ENCODE measurements around the gene CCL7. TPM values are rescaled to one million over a fixed set of nuclear protein-coding genes. Genes with fewer than 3 reads are reported as not detected.

Gene CCL7
- total RNA-seq, 2 experiments from 2014 or later, result not detected

DNA sequence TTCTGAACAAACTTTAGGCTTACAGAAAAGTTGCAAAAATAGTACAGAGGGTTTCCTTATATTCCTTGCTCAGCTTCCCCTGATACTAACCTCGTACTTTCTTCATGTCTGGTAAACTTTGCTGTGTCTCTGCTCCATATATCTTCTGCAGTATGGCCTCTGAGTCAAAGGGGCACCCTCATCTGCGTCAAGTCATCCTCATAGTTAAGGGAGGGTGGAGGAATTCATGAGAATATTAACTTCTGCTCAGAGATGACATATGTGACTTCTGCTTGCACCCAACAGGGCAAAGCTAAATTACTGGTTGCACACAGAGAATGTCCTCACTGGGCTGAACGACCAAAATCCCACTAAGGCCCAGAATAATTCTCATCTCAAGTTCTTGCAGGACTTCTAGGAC lies 4.3 kb upstream of the CCL7 start:
- TF ChIP-seq, protein P1, sequence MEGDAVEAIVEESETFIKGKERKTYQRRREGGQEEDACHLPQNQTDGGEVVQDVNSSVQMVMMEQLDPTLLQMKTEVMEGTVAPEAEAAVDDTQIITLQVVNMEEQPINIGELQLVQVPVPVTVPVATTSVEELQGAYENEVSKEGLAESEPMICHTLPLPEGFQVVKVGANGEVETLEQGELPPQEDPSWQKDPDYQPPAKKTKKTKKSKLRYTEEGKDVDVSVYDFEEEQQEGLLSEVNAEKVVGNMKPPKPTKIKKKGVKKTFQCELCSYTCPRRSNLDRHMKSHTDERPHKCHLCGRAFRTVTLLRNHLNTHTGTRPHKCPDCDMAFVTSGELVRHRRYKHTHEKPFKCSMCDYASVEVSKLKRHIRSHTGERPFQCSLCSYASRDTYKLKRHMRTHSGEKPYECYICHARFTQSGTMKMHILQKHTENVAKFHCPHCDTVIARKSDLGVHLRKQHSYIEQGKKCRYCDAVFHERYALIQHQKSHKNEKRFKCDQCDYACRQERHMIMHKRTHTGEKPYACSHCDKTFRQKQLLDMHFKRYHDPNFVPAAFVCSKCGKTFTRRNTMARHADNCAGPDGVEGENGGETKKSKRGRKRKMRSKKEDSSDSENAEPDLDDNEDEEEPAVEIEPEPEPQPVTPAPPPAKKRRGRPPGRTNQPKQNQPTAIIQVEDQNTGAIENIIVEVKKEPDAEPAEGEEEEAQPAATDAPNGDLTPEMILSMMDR (IDR thresholded peaks at IDR 0.05), result no peak
- Histone ChIP-seq H3K9me3 (ENCODE audit: control insufficient read depth in 1 of 2, insufficient read depth in 1 of 2, low read length in 2 of 2) (no peaks in the 10 kb centered on the region), H3K27ac (ENCODE audit: low read depth in 1 of 2, low read length in 2 of 2) (no peak overlapping the region), H3K4me1 (ENCODE audit: insufficient read depth, low read length) (no peaks in the 10 kb centered on the region), H3K4me3 (ENCODE audit: low read length) (no peak overlapping the region), H3K27me3 (ENCODE audit: control insufficient read depth in 1 of 2, insufficient read depth in 2 of 2, low read length in 2 of 2) (peaks cover 5 to 17% of the 10 kb centered on the region in 2 experiments), H3K36me3 (ENCODE audit: insufficient read depth, low read length) (no peaks in the 10 kb centered on the region)
- DNase-seq, result no peak
- ChIA-PET CTCF (interaction anchor here (1.2 kb wide), 1 partner anchor 10 kb away, joined by 4 read pairs; no protein-coding TSS in a partner anchor), POLR2A (no interaction called here)
- Mint-ChIP-seq H3K27me3 (peaks cover 44% of the 10 kb centered on the region), H3K9me3 (no peaks in the 10 kb centered on the region), H3K36me3 (ENCODE audit: low read depth) (no peaks in the 10 kb centered on the region), H3K27ac (no peak overlapping the region), H3K4me1 (ENCODE audit: low read depth) (no peaks in the 10 kb centered on the region), H3K4me3 (no peak overlapping the region)
- intact Hi-C loops (cut with DNase I, micrococcal nuclease), result no loop called here
- no peak for ATAC-seq (ENCODE audit: poor library complexity)

DNA sequence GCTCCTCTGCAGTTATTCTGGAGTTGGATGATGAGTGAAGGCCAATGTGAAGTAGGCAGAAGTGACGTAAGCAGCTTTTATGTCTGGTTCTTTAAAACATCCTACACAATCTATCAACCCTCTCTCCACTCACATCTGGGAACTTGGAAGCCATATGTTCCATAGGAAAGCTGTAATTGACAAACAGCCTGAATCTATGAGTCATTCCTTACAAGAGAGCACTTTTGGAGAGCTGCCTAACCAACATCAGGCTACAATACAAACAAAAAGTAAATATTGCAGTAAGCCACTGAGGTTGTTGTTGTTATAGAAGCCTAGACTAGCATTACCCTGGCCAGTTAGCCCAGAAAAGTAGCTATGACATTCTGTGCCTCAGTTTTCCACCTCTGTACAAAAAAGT lies 5.9 kb downstream of the CCL7 start:
- H3K4me1 ChIP-seq (ENCODE audit: insufficient read depth, low read length), result no peaks in the 10 kb centered on the region
- Mint-ChIP-seq H3K9me3 (no peaks in the 10 kb centered on the region), H3K36me3 (ENCODE audit: low read depth) (no peaks in the 10 kb centered on the region), H3K4me1 (ENCODE audit: low read depth) (no peaks in the 10 kb centered on the region), H3K27me3 (peaks cover 61% of the 10 kb centered on the region), H3K4me3 (no peak overlapping the region), H3K27ac (no peak overlapping the region)
- no peak for ATAC-seq (ENCODE audit: poor library complexity)
- CTCF ChIA-PET, result interaction anchor here (0.9 kb wide), 1 partner anchor 10 kb away, joined by 4 read pairs; no protein-coding TSS in a partner anchor
- H3K27ac ChIP-seq (ENCODE audit: low read depth in 1 of 2, low read length in 2 of 2), result no peak overlapping the region
- no peaks in the 10 kb centered on the region for H3K9me3 ChIP-seq (ENCODE audit: control insufficient read depth in 1 of 2, insufficient read depth in 1 of 2, low read length in 2 of 2)
- TF ChIP-seq, protein P1 (IDR thresholded peaks at IDR 0.05), result no peak
- DNase-seq, result no peak
- POLR2A ChIA-PET, result no interaction called here
- no peak overlapping the region for H3K4me3 ChIP-seq (ENCODE audit: low read length)
- intact Hi-C loops (cut with DNase I, micrococcal nuclease), result no loop called here
- H3K27me3 ChIP-seq (ENCODE audit: control insufficient read depth in 1 of 2, insufficient read depth in 2 of 2, low read length in 2 of 2), result peaks cover 13 to 25% of the 10 kb centered on the region in 2 experiments
- no peaks in the 10 kb centered on the region for H3K36me3 ChIP-seq (ENCODE audit: insufficient read depth, low read length)

DNA sequence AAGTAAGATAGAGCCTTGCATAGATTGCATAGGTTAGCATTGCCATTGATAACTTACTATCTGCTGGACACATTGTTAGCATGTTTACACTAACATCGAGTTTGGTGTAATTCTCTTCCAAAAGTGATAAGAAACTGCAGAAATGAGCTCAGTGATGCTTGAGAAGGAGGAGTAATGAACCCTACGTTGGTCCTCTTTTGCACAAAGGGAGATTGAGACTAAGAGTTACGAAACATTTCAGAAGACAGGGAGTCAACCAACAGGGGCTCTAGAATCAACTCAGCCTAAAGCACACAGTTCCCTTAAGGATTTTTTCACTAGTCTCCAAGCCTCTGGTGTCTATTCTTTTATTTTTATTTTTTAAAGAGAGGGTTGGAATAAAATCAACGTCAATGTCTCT lies 6.8 kb downstream of the CCL7 start:
- H3K4me3 Mint-ChIP-seq, result no peak overlapping the region
- ChIA-PET POLR2A (no interaction called here), CTCF (no interaction called here)
- no peaks in the 10 kb centered on the region for H3K9me3 ChIP-seq (ENCODE audit: control insufficient read depth in 1 of 2, insufficient read depth in 1 of 2, low read length in 2 of 2)
- H3K36me3 ChIP-seq (ENCODE audit: insufficient read depth, low read length), result no peaks in the 10 kb centered on the region
- H3K27ac Mint-ChIP-seq, result no peak overlapping the region
- H3K27ac ChIP-seq (ENCODE audit: low read depth in 1 of 2, low read length in 2 of 2), result no peak overlapping the region
- DNase-seq, result no peak
- no peak overlapping the region for H3K4me3 ChIP-seq (ENCODE audit: low read length)
- H3K27me3 Mint-ChIP-seq, result peaks cover 53% of the 10 kb centered on the region
- H3K4me1 Mint-ChIP-seq (ENCODE audit: low read depth), result no peaks in the 10 kb centered on the region
- intact Hi-C loops (cut with DNase I, micrococcal nuclease), result no loop called here
- no peak for ATAC-seq (ENCODE audit: poor library complexity)
- no peaks in the 10 kb centered on the region for H3K36me3 Mint-ChIP-seq (ENCODE audit: low read depth)
- H3K9me3 Mint-ChIP-seq, result no peaks in the 10 kb centered on the region
- H3K4me1 ChIP-seq (ENCODE audit: insufficient read depth, low read length), result no peaks in the 10 kb centered on the region
- peaks cover 8 to 17% of the 10 kb centered on the region in 2 experiments for H3K27me3 ChIP-seq (ENCODE audit: control insufficient read depth in 1 of 2, insufficient read depth in 2 of 2, low read length in 2 of 2)
- TF ChIP-seq, protein P1 (IDR thresholded peaks at IDR 0.05), result no peak

All from CD4-positive, alpha-beta T cell (primary cell).